Stimulated activated CD4-positive, alpha-beta T cell treated with anti-CD3 and anti-CD28 coated beads, Interleukin-4, amount 100 ng/mL, for 1 hour (primary cell): ENCODE data around the gene STXBP4.

Experiments used
- DNase-seq: peaks from one replicate; pipeline ENCODE4 v3.0.0-alpha.2; 2020

Gene STXBP4

GRCh38 chr17:55177159-55177854, 208.7 kb downstream of the STXBP4 start:
- no peak for DNase-seq

DNA sequence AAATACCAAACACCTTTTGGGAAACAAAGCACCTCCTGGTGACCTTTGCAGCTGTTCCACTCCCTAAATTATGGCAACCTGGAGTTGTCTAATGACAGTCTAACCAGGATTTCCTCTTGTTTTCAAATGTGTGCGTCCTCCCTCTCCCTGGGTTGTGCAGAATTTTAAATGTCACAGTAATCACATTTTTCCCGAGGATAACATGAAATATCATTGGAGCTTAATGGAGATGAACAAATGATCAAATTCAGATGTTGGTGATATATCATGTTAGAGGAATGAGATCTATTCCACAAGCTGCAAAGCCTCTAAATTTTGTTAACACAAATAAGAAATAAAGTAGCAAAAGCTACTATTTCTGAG, 209.3 kb downstream of the STXBP4 start:
- DNase-seq, result no peak

GRCh38 chr17:55186937-55187770, 218.6 kb downstream of the STXBP4 start:
- no peak for DNase-seq

GRCh38 chr17:55190748-55191147, 222.2 kb downstream of the STXBP4 start:
- DNase-seq, result no peak

GRCh38 chr17:55198690-55199370, 230.3 kb downstream of the STXBP4 start:
- DNase-seq, result no peak

GRCh38 chr17:55200904-55201303, 232.3 kb downstream of the STXBP4 start:
- no peak for DNase-seq

DNA sequence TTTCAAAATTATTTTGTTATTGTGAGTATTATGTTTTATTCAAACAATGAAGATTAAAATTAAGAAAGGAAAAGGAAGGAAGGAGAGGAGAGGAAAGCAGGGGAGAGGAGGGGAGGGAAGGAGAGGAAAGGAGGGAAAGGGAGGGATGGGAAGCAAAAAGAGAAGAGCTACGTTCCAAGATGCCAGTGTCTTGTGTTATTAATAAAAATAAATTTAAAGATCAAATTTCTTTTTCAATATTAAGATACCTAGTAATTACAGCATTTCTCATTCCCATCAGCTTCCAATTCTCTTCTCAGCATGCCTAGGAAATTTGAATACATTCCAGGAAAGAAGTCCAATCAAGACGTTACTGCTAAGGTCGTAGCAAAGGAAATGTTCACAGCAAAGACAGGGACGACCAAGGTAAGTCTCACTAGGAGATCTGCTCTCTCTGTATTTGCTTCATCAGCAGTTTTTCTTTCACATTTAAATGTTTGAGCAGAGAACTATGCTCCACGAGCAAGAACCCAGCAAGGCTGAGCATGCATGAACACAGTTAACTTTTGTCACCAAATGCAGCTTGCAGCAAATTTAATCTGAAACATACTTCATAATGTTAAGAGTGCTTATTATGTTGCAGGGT, 232.9 kb downstream of the STXBP4 start:
- no peak for DNase-seq

DNA sequence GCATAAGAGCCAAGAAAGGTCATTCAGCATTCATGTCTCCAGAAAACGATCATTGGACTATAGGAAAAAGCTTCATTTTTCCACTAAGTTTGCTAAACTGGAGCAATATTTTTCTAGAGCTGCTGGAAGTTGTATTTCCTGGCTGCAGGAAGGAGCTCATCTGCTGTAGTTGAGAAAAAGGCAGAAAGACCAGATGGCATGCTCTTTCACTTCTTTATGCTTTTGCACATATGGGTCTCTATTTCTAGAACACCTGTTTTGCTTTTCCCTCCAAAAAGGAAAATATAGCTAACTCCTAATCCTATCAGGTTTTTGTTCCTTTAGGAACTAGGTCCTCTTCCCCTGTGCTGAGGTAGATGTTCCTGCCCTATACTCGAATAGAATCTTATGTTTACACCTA, 234.3 kb downstream of the STXBP4 start:
- no peak for DNase-seq

GRCh38 chr17:55208078-55208812, 239.7 kb downstream of the STXBP4 start:
- DNase-seq, result no peak

GRCh38 chr17:55210292-55210691, 241.7 kb downstream of the STXBP4 start:
- no peak for DNase-seq

- DNase-seq, result no peak
Observed at GRCh38 chr17:55212880-55213279, 244.3 kb downstream of the STXBP4 start.

GRCh38 chr17:55215711-55216110, 247.1 kb downstream of the STXBP4 start:
- no peak for DNase-seq

- DNase-seq, result no peak
Observed at GRCh38 chr17:55216888-55217287, 248.3 kb downstream of the STXBP4 start.

DNA sequence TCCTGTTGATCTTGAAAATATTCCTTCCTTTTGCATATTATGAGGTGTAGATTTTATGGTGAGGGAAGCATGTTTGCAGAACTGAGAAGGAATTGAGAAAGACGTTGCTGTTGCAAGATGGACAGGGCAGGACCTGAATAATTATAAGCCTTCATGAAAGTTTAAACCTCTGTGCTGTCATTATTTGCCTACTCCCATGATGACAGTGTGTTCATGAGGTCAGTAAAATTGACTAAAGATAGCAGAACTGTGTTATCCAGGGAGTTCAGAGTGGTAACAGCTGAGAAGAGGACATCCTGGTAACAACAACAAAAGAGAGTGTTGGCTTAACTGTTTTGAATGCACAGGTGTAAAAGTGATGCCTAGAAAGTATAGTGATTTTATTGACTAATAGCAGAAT, 250.9 kb downstream of the STXBP4 start:
- no peak for DNase-seq

- DNase-seq, result no peak
Observed at GRCh38 chr17:55219934-55220333, 251.4 kb downstream of the STXBP4 start.
